ENCODE measurements around the gene PPME1. TPM values are rescaled to one million over a fixed set of nuclear protein-coding genes. Genes with fewer than 3 reads are reported as not detected.

The PPME1 gene, protein sequence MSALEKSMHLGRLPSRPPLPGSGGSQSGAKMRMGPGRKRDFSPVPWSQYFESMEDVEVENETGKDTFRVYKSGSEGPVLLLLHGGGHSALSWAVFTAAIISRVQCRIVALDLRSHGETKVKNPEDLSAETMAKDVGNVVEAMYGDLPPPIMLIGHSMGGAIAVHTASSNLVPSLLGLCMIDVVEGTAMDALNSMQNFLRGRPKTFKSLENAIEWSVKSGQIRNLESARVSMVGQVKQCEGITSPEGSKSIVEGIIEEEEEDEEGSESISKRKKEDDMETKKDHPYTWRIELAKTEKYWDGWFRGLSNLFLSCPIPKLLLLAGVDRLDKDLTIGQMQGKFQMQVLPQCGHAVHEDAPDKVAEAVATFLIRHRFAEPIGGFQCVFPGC
- total RNA-seq: 68.0 TPM

DNA sequence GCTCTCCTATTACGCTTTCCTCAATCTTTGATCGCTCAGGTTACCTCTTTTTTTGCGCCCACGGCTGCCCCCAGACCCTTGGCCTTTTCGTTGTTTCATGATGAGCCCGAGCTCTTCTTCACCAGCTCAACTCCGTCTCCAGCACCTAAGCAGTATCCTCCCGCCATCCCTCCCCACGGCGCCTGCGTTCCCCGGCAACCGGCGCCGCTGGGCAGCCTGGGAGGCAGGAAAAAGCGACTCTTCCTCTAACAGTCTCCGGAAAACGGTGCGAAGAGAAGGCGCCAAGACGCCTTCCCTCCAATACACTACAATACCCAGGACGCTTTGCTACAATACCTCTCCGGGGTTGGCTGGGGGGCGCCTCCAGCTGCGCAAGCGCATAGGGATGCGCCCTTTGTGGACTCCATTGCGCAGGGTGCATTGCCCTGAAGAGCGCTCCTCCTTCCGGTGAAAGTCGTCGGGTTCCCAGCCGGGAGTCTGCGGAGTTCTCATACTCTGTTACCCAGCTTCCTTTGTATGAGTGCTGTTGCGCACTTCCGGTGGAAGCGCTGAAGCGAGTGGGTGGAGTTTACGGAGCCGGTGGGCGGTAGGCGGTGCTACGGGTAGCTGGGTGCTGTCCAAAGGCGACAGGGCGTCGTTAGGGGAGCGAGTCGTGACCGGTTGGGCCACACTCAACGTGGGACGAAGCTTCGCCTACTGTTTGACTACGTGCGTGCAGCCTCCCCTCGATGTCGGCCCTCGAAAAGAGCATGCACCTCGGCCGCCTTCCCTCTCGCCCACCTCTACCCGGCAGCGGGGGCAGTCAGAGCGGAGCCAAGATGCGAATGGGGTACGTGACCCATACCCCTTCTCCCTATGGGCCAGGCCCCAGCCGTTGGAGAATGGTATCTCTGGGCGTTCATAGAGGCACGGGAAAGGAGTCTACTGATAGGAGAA, at the start of gene PPME1, which contains the start of gene C2CD3:
TSS of gene PPME1 (plus strand) at position 596 of the 936 bp plus-strand sequence. CDS start at position 729, 133 bp downstream.
TSS of gene C2CD3 (minus strand) at position 309 of the 936 bp plus-strand sequence. CDS start at position 99, 210 bp downstream.

Small RNAs within 50 kb of the gene (small RNA-seq; reads per million reads assigned to genes)
- gene AP002392.1 (not detected), gene RF00409 (not detected)

Other genes with a start within 250 kb of the PPME1 start
- gene DNAJB13, start 220.3 kb upstream of the PPME1 start, total RNA-seq: 0.23 TPM
- gene UCP2, start 188.4 kb upstream of the PPME1 start, total RNA-seq: 8.8 TPM
- gene UCP3, start 162.2 kb upstream of the PPME1 start, total RNA-seq: 1.8 TPM
- 21.0 TPM for gene C2CD3, start 287 bp upstream of the PPME1 start, total RNA-seq
- 0.46 TPM for gene P4HA3, start 140.4 kb downstream of the PPME1 start, total RNA-seq
- 348 TPM for gene PGM2L1, start 227.1 kb downstream of the PPME1 start, total RNA-seq

Measured in diencephalon (tissue), 1 donor.